Measurements from ENCODE around the gene TRPM2.

TRPM2 gene

GRCh38 chr21:44432841-44433790 lies 79.7 kb downstream of the TRPM2 start:
- DNase-seq (ENCODE audit: low read depth): no peak
- no peak overlapping the region for H3K4me3 ChIP-seq (ENCODE audit: low read depth, low read length)
- no peak for TF ChIP-seq CTCF (conservative IDR thresholded peaks at IDR 0.05; ENCODE audit: low read depth, low read length)

DNA sequence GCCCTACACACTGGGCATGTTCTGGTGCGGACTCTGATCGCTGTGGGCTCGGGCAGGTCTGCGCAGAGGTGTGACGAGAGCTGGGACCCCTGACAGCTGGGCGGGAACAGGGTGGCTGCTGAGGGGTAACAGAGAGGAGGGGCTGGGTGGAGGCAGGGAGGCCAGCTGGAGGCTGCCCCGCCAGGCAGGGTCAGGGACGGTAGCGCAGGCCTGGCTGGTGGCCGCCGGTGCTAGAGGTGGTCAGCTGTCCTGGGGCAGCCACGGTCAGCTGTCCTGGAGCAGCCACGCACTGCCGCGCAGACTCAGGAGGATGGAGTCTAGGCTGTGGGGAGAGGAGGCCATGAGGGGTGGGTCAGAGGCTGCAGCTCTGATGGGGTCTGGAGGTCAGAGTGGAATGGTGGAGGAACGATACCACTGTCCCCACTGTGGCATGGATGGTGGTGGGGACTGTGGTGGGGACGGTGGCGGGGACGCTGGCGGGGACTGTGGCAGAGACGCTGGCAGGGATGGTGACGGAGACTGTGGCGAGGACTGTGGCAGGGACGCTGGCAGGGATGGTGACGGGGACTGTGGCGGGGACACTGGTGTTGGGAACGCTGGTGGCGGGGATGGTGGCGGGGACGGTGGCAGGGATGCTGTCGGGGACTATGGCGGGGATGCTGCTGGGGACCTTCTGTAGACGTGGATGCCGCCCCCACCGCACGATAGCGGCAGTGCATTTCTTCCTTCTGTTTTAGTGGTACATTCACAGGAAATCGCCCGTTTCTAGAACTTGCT lies 80.6 kb downstream of the TRPM2 start:
- H3K4me3 ChIP-seq (ENCODE audit: low read depth, low read length): no peak overlapping the region
- no peak for TF ChIP-seq CTCF (conservative IDR thresholded peaks at IDR 0.05; ENCODE audit: low read depth, low read length)
- no peak for DNase-seq (ENCODE audit: low read depth)

GRCh38 chr21:44434568-44434925 lies 81.1 kb downstream of the TRPM2 start:
- DNase-seq (ENCODE audit: low read depth): no peak
- no peak for TF ChIP-seq CTCF (conservative IDR thresholded peaks at IDR 0.05; ENCODE audit: low read depth, low read length)
- H3K4me3 ChIP-seq (ENCODE audit: low read depth, low read length): no peak overlapping the region

GRCh38 chr21:44434936-44435635 lies 81.7 kb downstream of the TRPM2 start:
- no peak for TF ChIP-seq CTCF (conservative IDR thresholded peaks at IDR 0.05; ENCODE audit: low read depth, low read length)
- DNase-seq (ENCODE audit: low read depth): no peak
- no peak overlapping the region for H3K4me3 ChIP-seq (ENCODE audit: low read depth, low read length)

GRCh38 chr21:44436111-44436611 lies 82.7 kb downstream of the TRPM2 start:
- no peak overlapping the region for H3K4me3 ChIP-seq (ENCODE audit: low read depth, low read length)
- no peak for DNase-seq (ENCODE audit: low read depth)

More at GRCh38 chr21:44436111-44436611, 82.7 kb downstream of the TRPM2 start:
- TF ChIP-seq CTCF (conservative IDR thresholded peaks at IDR 0.05; ENCODE audit: low read depth, low read length): no peak
